Bone marrow (tissue), 2 donors: ENCODE measurements around the gene FBXL16.
"Not testable (repeated sequence)": the region's sequence is repeated elsewhere in the genome, so short reads cannot be mapped to it uniquely, and the experiment has no call there.

Experiments
- DNase-seq, 2 donors: peaks; one replicate each; lab custom pipeline; 2025; lab: John Stamatoyannopoulos, UW

FBXL16 gene

DNA sequence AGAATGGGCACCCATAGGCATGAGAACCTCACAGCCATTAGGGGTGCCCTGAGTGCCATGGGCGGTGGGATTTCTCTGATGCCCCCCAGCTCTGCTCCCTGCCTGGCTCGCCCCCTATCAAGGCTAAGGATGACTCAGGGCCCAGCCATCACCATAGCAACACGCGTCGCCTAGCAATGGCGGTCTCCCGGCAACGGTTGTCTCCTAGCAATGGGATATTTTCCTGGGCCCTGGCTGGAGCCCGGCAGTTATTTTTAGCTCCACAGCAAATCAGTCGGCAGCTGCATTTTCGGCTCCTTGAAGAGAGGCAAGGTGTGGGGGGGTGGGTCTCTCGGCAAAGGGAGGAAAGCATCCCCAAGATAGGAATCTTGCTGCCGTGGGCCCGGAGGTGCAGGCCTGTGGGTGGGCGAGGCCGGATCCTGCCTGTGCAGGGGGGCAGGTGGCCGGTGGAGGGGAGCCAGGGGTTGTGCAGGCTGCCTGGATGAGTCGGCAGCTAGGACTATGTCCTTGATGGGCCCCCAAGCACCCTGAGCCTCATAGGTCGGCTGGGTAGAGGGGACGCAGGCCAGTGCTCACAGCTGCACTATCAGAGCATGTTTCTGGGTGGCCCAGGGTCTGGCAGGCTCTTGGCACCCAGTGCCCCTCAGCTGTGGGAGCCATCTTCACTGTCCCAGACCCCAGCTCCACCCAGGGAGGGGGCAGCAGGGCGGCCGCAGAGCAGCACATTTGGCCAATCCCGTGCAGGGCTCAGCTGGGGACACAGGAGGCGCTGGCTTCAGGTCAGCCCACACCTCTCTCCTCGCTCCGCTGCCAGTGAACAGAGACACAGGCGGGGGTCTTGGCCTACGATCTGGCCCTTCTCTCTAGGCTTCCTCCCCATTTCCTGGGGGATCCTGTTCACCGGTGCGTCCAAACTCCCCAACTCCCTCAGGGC lies 4.2 kb upstream of the FBXL16 start:
- no peak for DNase-seq

DNA sequence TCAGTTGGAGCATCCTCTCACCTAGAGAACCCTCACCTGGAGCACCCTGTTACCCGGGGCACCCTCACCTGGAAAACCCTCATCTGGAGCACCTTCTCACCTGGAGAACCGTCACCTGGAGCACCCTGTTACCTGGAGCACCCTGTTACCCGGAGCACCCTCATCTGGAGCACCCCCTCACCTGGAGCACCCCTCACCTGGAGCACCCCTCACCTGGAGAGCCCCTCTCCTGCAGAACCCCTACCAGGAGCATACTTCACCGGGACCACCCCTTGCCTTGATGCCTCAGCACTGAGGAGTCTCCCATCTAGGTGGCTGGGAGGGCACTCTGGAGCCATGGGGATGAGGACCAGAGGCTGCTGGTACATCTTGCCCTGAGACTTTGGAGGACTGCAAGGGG lies 3.4 kb upstream of the FBXL16 start:
- DNase-seq = no peak

DNA sequence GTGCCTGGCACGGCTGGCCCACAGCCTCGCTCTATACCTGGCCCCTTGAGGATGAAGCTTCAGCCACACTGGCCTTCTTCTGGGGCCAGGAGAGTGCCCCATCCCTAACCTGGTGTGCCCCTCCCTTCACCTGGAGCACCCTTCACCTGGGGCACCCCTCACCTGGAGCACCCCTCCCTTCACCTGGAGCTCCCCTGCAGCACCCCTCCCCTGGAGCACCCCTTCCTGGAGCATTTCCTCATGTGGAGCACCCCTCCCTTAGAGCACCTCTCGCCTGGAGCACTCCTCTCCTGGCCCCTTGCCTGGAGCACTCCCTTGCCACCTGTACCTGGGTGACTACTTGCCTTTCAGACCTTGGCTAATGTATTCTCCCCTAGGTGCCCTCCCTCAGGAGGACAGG lies 2.4 kb upstream of the FBXL16 start:
- no peak for DNase-seq

DNA sequence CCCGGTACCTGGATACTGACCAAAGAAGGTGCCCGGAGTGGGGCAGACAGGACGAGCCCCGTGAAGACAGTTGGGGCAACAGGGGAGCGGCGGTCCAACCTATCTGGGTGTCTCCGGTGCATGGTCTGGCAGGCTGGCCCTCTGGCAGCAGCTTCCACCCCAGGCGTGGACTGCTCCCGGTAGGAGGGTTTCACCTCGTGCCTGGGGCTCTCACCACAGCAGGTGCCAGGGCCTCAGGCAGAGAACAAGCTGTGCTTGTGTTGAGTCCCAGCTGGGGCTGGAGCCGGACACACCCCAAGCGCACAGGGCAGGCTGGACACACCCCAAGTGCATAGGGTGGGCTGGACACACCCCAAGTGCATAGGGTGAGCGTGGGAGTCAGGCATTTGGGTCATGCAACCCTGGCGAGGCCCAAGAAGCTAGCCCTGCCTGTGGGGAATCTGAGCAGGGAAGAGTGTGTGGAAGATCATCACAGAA lies 1.5 kb upstream of the FBXL16 start:
- no peak for DNase-seq

DNA sequence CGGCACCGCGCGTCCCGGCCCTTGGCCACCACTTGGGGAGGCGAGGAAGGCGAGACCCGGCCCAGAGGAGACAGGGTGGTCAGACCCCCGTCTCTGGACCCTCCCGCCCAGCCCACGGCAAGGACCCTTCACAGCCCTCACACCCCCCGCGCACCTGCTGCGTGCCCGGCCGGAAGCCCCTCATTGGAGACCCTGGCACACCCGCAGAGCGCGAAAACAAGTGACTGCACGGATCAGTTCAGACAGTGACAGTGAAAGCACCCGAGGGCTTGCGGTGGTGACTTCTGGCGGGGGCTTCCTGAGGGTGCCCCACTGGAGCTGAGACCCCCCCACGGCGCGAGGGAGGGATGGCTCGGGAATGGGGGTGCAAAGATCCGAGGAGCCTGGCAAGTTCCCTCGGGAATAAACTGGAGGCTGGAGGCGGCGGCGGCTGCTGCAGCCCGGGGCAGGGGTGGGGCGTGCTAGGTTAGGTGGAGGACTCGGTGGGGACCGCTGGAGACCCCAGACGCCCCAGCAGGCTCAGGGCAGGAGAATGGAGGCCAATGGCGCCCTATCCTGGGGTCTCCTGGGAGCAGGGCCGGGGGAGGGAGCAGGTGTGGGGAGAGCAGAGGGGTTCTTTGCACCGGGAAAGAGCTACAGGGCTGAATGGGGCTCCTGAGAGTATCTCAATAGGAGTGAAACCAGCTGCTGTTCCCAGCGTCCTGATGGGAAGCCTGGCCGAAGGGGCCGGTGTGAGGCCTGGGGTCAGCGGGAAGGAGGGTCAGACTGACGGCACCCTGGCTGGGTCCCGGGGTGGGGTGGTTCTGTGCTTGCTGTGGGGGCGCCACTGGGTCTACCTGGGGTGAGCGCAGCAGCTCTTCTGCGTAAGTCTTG lies 824 bp upstream of the FBXL16 start:
- DNase-seq = no peak

DNA sequence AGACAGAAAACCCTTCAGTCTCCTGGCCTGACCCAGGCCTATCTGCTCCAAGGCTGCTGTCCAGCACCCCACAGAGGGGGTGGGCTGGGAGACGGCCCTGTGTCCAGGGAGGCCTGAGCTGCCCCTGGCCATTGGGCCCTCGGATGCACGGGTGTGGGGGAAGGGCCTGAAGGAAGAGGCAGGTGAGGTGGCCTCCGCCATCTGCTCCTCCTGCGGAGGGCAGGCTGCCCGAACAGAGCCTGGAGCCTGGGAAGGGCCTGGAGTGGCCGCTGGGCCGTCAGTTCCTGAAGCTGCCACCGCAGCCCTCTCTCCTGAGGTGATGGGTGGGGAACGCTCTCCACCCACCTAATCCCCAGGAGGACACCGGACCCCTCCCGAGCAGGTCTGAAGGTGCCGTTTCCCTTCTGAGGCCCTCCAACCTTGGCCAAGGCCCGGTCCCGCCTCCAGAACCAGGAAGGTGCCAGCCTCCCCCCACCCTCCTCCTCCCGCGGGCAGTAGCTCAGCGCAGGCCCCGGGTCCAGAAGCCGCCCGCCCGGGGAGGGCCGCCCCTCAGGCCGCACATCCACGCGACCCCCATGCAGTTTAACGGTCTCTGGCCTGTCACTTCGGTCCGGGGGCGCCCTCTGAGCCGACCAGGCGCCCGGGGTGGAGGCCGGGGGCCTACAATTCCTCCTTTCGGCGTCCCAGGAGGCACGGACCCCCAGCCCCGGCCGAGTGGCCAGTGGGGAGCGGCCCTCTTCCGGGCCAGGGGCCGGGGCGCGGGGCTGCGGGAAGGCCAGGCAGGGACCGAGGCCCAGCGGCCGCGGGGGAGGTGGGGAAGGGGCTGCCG lies 835 bp downstream of the FBXL16 start:
- no peak for DNase-seq

DNA sequence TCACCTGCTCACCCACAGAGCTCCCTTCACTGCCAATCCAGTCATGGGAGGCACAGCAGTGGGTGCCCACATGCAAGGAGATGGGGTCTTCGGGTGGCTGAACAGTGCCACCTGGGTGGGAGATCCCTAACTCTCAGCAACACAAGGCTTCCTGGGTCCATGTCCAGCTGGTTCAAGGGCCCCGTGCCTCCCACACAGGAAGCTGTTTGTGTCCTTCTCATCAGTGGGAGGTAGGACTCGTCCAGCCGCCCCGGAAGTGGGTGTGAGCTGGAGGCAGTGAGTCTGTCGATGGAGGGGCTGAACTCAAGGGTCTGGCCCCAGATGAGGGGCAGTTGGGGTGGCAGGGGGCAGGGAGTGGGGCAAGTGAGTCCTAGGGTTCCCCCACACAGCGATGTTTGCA lies 1.6 kb downstream of the FBXL16 start:
- no peak for DNase-seq

DNA sequence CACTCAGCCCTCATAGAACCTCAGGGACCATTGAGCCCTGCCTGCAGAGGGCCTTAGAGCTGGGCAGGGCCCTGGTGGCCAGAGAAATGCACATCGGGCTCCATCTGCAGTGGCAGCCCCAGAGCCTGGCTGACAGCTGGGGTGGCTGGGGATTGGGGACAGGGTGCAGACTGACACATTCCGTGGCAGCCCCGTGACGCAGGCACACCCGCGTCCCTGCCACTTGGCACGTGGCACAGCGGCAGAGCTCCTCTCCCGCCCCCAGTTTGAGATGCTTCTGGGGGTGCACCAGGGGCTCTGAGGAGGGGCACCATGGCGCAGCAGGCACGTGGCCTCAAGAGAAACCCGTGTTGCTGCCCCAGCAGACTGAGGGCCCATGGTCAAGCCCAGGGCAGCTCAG lies 2.2 kb downstream of the FBXL16 start:
- no peak for DNase-seq

DNA sequence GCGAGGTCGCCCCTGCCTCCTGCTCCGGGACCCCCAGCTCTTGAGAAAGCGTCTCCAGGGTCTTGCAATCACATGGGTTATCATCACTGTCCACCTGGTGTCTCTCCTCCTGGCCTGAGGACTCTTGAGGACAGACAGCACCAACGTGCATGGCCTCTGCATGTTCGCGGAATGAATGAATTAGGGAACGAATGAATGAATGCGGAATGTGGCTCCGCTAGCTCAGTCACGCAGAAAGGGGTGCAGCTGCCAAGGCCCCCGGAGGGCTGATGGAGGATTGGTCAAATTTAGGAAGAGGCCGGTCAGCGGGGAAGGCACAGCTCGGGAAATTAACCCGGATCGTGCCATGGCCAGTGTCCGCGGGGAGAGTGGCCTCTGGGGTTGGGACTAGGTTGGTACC lies 3.3 kb downstream of the FBXL16 start:
- no peak for DNase-seq

DNA sequence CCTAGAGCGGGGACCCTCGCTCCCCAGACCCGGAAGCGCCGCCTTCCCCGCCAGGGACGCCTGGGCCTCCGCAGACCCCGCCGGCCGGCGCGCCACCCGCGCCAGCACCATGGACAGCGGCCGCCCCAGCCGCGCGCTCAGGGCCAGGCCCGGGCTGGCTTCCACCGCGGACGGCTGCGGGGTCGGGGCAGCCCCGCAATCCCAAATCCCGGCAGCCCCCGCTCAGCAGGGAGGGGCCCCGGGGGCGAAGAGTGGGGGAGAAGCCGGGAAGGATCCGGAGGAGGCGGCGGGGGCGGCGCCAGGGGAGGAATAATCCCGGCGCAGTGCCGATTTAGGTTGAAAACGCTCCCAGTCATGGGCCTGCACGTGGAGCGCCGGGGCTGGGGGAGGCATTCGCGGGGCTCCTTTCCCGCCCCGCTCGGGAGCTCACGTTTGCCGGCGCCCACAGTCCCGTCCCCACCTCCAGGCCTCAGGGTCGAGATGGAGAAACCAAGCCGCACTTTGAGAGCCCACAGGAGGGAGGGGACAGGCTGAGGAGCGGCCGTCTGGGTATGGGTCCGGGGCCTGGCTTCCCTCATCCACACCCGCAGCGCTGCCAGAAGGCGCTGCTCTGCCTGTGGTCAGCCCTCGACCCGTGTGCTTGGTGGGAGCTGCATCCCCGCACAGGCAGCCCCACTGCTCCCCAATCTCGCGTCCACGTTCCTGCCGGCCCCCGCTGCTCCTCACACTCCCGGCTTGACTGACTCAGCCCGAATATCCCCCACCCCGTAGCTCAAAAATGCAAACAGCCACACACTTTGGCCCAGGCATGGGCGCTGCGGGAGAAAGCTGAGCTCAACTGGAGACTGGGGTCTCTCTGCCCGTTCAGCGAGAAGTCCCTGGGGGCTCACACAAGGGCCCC lies 4.7 kb downstream of the FBXL16 start:
- no peak for DNase-seq

DNA sequence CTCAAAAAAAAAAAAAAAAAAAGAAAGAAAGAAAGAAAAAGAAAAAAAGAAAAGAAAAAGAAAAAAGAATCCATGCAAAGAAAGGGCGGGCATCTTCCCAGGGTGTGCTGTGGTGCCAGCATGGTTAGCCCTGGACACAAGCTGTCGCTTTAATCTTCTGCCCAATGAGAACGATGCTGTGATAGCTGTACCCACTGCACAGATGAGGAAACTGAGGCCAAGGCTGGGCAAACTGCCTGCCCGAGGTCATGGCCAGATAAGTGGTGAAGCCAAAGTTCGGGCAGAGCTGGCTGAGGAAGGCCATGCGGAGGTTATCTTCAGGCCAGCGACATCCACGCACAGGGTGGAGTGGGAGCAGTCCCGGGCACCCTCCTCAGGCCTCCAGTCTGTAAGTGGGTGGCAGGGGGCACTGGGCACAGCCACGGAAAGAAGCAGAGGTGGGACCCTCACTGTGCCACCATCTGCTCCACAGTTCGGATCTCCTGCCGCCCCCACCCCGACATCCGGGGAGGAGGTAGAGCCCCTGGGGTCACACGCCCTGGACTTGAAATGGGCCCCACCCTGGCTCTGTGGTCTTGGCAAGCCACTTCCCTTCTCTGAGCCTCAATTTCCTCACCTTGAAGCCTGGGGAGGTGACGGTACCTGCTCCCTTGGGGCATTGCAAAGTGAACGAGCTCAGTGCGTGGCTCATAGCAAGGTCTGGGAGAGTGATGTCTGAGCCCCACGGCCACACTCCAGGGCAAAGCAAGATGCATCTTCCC lies 6.5 kb downstream of the FBXL16 start:
- DNase-seq = no peak

DNA sequence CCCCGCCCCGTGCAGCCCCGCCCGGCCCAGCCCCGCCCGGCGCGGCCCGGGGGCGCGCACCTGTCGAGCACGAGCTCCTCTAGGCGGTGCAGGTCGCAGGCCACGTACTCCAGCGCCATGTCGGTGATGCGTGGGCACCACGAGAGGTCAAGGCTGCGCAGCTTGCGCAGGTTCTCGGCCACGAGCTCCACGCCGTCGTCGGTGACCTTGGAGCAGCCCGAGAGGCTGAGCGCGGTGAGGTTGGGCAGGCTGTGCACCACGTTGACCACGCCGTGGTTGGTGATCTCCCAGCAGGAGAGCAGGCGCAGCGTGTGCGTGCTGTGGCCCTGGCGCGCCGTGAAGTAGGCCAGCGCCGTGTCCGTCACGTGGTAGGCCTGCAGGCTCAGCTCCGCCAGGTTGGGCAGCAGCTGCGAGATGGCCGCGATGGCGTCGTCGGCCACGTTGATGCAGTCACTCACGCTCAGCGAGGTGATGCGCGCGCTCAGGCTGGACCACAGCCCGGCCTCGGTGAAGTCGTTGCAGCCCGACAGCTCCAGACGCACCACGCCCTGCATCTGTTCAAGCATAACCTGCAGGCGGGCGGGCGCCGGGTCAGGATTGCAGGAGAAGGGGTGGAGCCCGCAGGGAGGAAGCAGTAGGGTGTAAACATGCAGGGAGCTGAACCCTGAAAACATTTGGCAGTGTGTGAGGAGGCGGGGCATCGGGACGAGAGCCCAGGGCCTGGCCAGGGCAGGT lies 10.1 kb downstream of the FBXL16 start:
- DNase-seq = no peak

DNA sequence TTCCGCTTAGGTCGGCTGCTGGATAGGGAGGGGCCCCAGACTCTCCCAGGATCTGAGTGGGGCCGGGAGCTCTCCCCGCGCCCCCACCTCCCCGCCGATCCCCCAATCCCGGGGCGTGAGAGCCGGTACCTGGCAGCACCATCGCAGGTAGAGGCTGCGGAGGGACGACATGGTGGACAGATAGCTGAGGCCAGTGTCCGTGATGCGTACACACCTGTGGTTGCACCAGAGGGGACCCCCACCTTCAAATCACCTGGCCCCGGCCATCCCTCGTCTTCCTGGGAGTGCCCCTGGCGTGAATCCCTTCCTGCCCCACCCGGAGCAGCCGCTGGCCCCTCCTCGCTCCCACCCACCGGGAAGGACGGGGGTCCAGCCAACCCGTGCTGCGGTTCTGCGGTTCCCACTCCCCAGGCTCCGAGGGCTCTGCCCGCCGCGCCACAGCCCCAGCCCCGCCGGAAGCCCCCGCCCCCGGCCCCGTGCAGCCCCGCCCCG lies 10.7 kb downstream of the FBXL16 start:
- no peak for DNase-seq

DNA sequence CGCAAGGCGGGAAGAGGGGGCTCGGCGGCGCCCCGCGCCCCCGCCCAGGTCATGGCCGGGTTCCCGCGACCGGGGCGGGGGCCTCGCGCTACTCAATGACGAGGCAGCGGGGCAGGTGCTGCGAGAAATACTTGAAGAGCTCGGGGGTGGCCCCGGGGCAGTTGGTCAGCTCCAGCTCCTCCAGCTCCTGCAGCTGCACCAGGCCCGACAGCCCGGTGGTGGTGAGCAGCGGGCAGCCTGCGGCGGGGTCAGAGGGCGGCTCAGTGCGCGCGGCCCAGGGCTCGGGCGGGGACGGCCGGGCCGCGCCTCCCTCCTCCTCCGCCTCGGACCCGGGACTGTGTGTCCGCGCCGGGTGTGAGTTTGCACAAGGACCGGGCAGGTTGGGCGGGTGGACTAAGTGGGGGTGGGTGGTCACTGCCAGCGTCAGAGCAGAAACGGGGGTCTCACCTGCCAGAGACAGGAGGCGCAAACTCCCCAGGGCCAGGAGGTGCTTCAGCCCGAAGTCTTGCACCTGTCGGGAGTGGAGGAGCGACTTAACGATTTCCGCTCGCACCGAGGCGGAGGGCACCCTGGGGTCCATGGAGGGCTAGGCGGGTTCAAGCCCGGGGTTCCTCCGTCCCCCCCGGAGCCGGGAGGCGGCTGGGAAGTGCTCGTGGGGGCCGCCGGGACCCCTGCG lies 11.3 kb downstream of the FBXL16 start:
- no peak for DNase-seq

DNA sequence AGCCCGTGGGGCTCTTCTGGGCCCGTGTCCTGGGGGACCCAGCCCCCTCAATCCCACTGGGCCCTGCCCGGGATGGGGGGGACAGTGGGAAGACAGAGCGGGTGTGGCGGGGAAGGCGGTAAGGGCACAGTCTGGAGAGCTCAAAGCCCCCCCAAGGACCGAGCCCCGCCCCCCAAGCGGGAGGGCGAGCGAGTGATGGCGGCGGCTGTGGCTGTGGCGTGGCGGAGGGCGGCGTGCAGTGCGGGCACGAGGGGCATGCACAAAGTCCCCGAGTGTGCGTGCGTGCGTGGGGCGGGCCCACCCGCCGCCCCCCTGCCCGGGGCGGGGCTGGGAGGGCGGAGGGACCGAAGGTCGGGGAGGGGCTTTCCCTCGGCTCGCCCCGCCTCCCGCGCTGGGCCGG lies 11.8 kb downstream of the FBXL16 start:
- DNase-seq = no peak

DNA sequence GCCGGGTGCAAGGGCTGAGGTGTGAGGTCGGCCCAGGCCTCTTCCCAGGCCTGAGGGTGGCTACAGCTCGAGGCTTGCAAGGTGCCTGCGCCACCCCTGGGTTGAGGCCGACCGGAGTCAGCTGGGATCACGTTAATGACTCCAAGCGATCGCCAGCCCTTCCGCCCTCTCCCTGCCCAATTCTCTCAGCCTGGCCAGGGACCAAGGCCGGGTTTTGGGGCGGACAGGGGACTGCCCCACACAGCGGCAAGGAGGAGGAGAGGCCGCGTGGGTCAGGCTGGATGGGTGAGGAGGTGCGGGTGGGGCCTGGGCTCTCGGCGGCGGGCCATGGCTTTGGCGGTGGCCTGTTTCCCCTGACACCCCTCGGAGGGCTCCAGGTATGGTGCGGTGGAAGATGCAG lies 12.2 kb downstream of the FBXL16 start:
- no peak for DNase-seq

DNA sequence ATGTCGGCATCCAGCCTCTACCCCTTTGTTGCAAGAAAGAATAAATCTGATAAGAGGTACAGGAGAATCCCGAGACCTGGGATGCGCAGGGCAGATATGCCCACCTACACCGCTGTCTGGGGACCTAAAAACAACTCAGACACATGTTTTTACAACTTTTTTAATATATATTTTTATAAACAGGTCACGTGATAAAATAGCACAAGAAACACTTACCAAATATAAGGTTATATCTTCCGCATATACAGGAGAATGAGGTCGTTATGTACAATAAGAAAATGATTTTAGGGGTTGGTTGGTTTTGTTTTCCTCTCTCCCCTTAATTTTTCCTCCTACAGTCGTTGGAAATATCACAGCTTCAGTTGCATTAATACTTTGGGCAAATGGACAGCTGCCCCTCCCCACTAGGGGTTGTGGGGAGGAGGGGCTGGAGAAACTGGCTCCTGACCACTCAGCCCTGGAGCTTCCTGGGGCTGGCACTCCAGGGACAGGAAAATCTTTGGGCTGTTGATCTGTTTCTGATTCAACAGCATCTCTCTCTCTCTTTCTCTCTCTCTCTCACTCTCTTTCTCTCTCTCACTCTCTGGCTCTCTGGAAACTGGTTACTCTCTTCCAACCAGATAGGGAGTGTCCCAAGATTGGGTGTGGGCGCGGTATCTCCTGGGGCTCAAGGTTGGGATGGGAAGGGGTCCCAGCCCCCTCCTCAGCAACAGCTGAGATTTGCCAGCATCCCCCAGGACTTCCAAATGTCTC lies 13.1 kb downstream of the FBXL16 start:
- DNase-seq = no peak

DNA sequence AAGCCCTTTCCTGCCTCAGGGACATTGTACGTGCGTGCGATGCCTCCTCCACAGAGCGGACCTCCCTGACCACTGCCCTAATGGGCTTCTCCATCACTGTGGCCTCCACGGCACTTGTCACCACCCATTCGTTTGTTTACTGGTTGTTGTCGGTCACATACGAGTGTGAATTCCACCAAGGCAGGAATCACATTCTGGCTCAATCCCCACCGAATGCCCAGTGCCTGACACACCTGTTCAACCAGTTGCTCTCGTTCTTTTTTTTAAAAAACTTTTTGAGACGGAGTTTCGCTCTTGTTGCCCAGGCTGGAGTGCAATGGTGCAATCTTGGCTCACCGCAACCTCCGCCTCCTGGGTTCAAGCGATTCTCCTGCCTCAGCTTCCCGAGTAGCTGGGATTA lies 14.4 kb downstream of the FBXL16 start:
- DNase-seq = not testable (repeated sequence)
